CD4-positive, CD25-positive, alpha-beta regulatory T cell (primary cell): ENCODE data around the gene SDK1. TPM values are rescaled to one million over a fixed set of nuclear protein-coding genes. Genes with fewer than 3 reads are reported as not detected.

ENCODE experiments used
- ATAC-seq, 2 donors: fragments of 150-1000 bp; cut with Tn5 transposase; one replicate each; pipeline ENCODE4 v1.10.0; 2021; ENCODE audit warnings: low read depth in 2 of 2, moderate number of reproducible peaks in 2 of 2, moderate library complexity in 1 of 2
- DNase-seq, 3 donors: peaks; one replicate each; pipeline versions ENCODE4 v3.0.0 to v3.0.0-alpha.2; 2012 to 2022; ENCODE audit warnings: mixed read lengths in 1 of 3
- H3K27ac ChIP-seq: one replicate; pipeline ENCODE4 v1.7.0; 2013; ENCODE audit warnings: mild to moderate bottlenecking, low read length; ENCODE audit not compliant: insufficient read depth, poor library complexity, severe bottlenecking
- H3K27me3 ChIP-seq: one replicate; pipeline ENCODE4 v1.7.0; 2013; ENCODE audit warnings: low read length; ENCODE audit not compliant: control insufficient read depth, insufficient read depth
- H3K36me3 ChIP-seq: one replicate; pipeline ENCODE4 v1.7.0; 2013; ENCODE audit warnings: mild to moderate bottlenecking, low read length, moderate library complexity; ENCODE audit not compliant: control insufficient read depth, insufficient read depth
- H3K4me1 ChIP-seq: 2 replicates; pipeline ENCODE4 v1.7.0; 2013; ENCODE audit warnings: mild to moderate bottlenecking, low read length; ENCODE audit not compliant: insufficient read depth, control insufficient read depth, poor library complexity, severe bottlenecking
- H3K4me3 ChIP-seq: one replicate; pipeline ENCODE4 v1.7.0; 2013; ENCODE audit warnings: low read depth, mild to moderate bottlenecking, low read length, moderate library complexity
- H3K9me3 ChIP-seq, 2 experiments: 1 replicate in 1 of 2; 2 replicates in 1 of 2; pipeline ENCODE4 v1.7.0; 2013; ENCODE audit warnings: low read length in 2 of 2, mild to moderate bottlenecking in 1 of 2, moderate library complexity in 1 of 2; ENCODE audit not compliant: control insufficient read depth in 2 of 2
- H3K27ac Mint-ChIP-seq, 3 donors: one replicate each; pipeline ENCODE4 v1.8.0; 2020 to 2022; ENCODE audit warnings: mild to moderate bottlenecking in 3 of 3, mixed read lengths in 3 of 3, moderate library complexity in 2 of 3
- H3K27me3 Mint-ChIP-seq: one replicate; pipeline ENCODE4 v1.8.0; 2022; ENCODE audit warnings: mild to moderate bottlenecking, mixed read lengths
- H3K36me3 Mint-ChIP-seq: one replicate; pipeline ENCODE4 v1.8.0; 2020; ENCODE audit warnings: mixed read lengths
- H3K4me1 Mint-ChIP-seq, 4 donors: one replicate each; pipeline ENCODE4 v1.8.0; 2020 to 2022; ENCODE audit warnings: mixed read lengths in 4 of 4, mild to moderate bottlenecking in 1 of 4
- H3K4me3 Mint-ChIP-seq, 4 donors: one replicate each; pipeline ENCODE4 v1.8.0; 2020 to 2022; ENCODE audit warnings: mild to moderate bottlenecking in 4 of 4, mixed read lengths in 4 of 4, moderate library complexity in 3 of 4
- H3K9me3 Mint-ChIP-seq, 7 donors: one replicate each; pipeline ENCODE4 v1.8.0; 2020 to 2022; ENCODE audit warnings: mixed read lengths in 7 of 7, mild to moderate bottlenecking in 3 of 7, moderate library complexity in 2 of 7
- polyA plus RNA-seq, 4 donors: library from polyadenylated mRNA; unstranded; fragments of 300-500 nt; fragmentation: Illumina TruSeq; gene quantifications; one replicate each; pipeline ENCODE4 v1.2.3, GENCODE V29; 2021
- total RNA-seq: library from RNA; stranded (reverse); gene quantifications from one replicate; pipeline ENCODE4 v1.2.3, GENCODE V29; 2022

SDK1 gene
- total and polyA plus RNA-seq, 5 donors from 2014 or later: 0.47 TPM; not detected in 4

GRCh38 chr7:3371601-3372000 is 70.5 kb downstream of the SDK1 start:
- H3K4me1 ChIP-seq: no peaks in the 10 kb centered on the region
- Mint-ChIP-seq H3K4me3 (no peak overlapping the region), H3K27me3 (peaks cover 41% of the 10 kb centered on the region), H3K27ac (no peak overlapping the region), H3K9me3 (peaks cover 0 to 3% (median 0%) of the 10 kb centered on the region in 7 donors), H3K4me1 (peaks cover 0 to 4% (median 1%) of the 10 kb centered on the region in 4 donors), H3K36me3 (no peaks in the 10 kb centered on the region)
- no peaks in the 10 kb centered on the region for H3K9me3 ChIP-seq
- H3K4me3 ChIP-seq: no peak overlapping the region
- peaks cover 17% of the 10 kb centered on the region for H3K27me3 ChIP-seq
- DNase-seq (no peak), ATAC-seq (no peak)
- no peak overlapping the region for H3K27ac ChIP-seq
- H3K36me3 ChIP-seq: no peaks in the 10 kb centered on the region

GRCh38 chr7:3374239-3374638 is 73.2 kb downstream of the SDK1 start:
- peaks cover 0 to 4% (median 1%) of the 10 kb centered on the region in 4 donors for H3K4me1 Mint-ChIP-seq
- ATAC-seq: no peak
- no peaks in the 10 kb centered on the region for H3K9me3 ChIP-seq
- peaks cover 0 to 3% (median 0%) of the 10 kb centered on the region in 7 donors for H3K9me3 Mint-ChIP-seq
- no peak overlapping the region for H3K4me3 ChIP-seq
- peaks cover 45% of the 10 kb centered on the region for H3K27me3 Mint-ChIP-seq
- H3K27ac ChIP-seq: no peak overlapping the region
- H3K4me1 ChIP-seq: no peaks in the 10 kb centered on the region
- DNase-seq: no peak
- no peak overlapping the region for H3K27ac Mint-ChIP-seq
- no peak overlapping the region for H3K4me3 Mint-ChIP-seq
- peaks cover 13% of the 10 kb centered on the region for H3K27me3 ChIP-seq
- no peaks in the 10 kb centered on the region for H3K36me3 Mint-ChIP-seq
- no peaks in the 10 kb centered on the region for H3K36me3 ChIP-seq

DNA sequence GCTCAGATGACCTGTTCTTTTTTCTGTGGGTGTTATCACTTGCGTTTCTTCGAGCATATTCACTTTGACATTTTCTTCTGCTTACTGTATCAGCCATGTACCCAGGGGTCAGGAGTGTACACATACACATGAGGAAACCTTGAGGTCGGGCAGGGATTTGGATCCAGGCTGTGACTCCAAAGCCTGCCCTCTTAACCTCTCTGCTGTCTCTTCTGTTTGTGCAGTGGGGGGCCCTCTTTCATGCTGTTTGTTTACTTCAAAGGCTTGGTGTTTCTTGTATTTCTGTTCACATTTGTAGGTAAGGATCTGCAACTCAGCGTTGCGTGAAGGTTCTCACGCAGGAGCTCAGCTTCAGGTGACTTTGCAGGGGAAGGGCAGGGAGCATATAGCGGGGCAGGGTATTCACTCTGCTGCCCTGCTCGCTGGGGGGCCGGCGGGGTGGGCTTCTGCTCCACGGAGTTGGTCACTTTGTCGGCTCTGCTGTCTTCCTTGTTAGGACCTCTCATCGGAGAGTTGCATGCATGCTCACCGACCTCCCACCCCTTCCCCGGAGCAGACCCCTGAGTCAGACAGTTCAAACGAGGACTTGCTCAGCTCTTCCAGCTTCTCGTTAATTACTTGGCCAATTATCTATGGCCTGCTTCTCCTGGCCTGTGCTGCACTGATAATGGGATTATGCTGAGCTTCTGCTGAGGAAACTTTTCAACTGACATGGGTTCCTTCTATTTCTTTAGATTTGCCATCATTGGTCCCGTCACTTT is 77.5 kb downstream of the SDK1 start:
- H3K27me3 ChIP-seq: peaks cover 5% of the 10 kb centered on the region
- no peaks in the 10 kb centered on the region for H3K4me1 ChIP-seq
- Mint-ChIP-seq H3K4me3 (no peak overlapping the region), H3K27me3 (peaks cover 32% of the 10 kb centered on the region), H3K4me1 (no peaks in the 10 kb centered on the region), H3K36me3 (no peaks in the 10 kb centered on the region), H3K9me3 (peaks cover 0 to 5% (median 0%) of the 10 kb centered on the region in 7 donors), H3K27ac (no peak overlapping the region)
- no peaks in the 10 kb centered on the region for H3K9me3 ChIP-seq
- H3K36me3 ChIP-seq: no peaks in the 10 kb centered on the region
- no peak overlapping the region for H3K4me3 ChIP-seq
- no peak overlapping the region for H3K27ac ChIP-seq
- DNase-seq: no peak
- no peak for ATAC-seq

DNA sequence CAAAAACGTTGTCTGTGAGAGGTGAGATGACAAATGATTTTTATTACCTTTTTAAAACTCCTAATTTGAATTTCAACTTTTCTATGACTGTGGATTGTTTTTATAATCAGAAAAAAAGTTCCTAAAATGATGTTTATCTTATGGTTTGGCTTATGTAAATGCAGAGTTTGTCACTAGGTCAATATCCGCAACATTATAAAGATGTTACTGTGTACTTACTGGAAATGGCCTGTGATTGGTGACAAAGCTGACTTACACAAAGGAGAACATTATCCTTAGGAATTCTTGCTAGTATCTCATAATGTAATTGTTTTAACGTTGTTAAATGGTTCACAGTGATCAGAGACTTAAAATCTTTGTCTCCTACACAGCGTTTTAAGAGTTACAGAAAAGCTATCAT is 79.0 kb downstream of the SDK1 start:
- Mint-ChIP-seq H3K36me3 (no peaks in the 10 kb centered on the region), H3K27me3 (peaks cover 19% of the 10 kb centered on the region), H3K9me3 (peaks cover 0 to 2% (median 0%) of the 10 kb centered on the region in 7 donors), H3K4me1 (no peaks in the 10 kb centered on the region), H3K4me3 (no peak overlapping the region), H3K27ac (no peak overlapping the region)
- H3K36me3 ChIP-seq: no peaks in the 10 kb centered on the region
- no peaks in the 10 kb centered on the region for H3K4me1 ChIP-seq
- H3K27me3 ChIP-seq: peaks cover 2% of the 10 kb centered on the region
- H3K27ac ChIP-seq: no peak overlapping the region
- no peaks in the 10 kb centered on the region for H3K9me3 ChIP-seq
- no peak for ATAC-seq
- no peak overlapping the region for H3K4me3 ChIP-seq
- no peak for DNase-seq

DNA sequence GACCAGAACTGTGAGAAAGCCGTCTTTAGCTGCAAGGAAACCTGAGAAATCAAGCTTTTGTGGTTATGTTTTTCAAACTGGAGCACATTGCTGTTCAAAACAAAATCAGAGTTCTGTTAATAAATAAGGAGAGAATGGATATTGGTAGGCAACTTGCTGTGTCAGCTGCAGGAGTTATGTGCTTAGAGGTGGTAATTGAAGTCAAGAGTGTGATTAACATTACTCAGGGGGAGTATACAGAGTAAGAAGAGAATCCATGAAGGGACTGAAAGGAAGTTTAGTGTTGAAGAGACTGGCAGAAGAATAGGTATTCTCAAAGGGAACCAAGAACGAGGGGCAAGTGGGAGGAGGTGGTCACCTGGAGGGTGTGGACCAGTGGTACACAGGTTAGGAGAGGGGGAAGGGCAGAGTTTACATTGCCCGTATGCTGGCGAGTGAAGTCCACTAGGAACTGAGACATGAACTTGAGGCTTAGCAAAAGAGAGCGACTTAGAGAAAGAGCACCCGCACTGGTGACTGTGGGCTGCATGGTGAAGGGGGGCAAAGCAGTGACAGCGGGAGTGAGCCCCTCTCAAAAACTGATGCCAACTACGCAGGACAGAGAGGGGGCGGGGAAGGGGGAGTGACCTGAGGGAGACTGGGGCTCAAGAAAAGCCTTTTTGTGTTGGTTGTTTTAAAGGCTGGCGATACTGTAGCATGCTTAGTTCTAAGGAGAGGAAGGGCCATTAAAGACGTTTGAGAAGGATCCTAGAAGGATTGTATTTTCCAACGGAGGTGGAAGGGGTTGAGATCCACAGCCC is 80.0 kb downstream of the SDK1 start:
- Histone ChIP-seq H3K36me3 (no peaks in the 10 kb centered on the region), H3K4me3 (no peak overlapping the region), H3K27ac (no peak overlapping the region), H3K9me3 (no peaks in the 10 kb centered on the region), H3K27me3 (no peaks in the 10 kb centered on the region), H3K4me1 (no peaks in the 10 kb centered on the region)
- peaks cover 26% of the 10 kb centered on the region for H3K27me3 Mint-ChIP-seq
- H3K4me1 Mint-ChIP-seq: no peaks in the 10 kb centered on the region
- no peak for ATAC-seq
- no peak for DNase-seq
- H3K4me3 Mint-ChIP-seq: no peak overlapping the region
- H3K9me3 Mint-ChIP-seq: peaks cover 0 to 2% (median 0%) of the 10 kb centered on the region in 7 donors
- no peak overlapping the region for H3K27ac Mint-ChIP-seq
- no peaks in the 10 kb centered on the region for H3K36me3 Mint-ChIP-seq

DNA sequence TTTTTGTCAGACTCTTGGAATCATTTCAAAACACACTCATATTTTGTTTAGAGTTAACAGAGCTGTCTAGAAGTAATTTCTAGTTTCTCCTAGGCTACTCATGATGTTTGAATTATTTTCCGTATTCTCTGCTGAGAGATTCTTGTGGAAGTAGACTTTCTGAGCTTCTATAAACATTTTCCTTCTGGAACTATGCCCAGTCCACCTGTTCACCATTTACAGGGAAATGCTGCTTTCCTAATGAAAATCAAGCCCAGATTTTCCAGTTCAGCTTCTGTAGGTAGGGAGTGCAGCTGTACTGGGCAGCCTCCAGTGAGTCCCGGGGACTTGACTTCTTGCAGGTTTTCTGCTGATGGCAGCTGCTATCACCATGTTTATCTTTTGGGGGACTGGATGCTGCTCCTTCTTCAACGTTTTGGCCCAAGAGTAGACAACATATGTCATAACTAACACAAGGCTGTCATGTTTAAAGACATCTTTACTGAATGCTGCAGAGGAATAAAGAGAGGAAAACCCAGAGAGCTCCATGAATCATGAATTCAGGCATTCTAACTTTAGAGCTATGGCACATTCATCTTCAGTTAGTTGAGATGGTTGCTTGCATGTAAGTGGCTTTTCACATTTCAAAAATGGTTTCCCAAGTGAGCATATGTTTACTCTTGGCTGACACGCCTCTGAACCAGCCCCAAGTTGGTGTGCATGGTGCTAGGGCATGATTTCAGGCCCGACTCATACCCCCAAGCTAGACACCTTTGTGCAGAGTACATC is 85.6 kb downstream of the SDK1 start:
- Histone ChIP-seq H3K4me1 (no peaks in the 10 kb centered on the region), H3K27ac (no peak overlapping the region), H3K4me3 (no peak overlapping the region), H3K9me3 (no peaks in the 10 kb centered on the region), H3K27me3 (peaks cover 7% of the 10 kb centered on the region), H3K36me3 (no peaks in the 10 kb centered on the region)
- ATAC-seq (no peak), DNase-seq (no peak)
- H3K27me3 Mint-ChIP-seq: peaks cover 15% of the 10 kb centered on the region
- H3K27ac Mint-ChIP-seq: no peak overlapping the region
- H3K4me3 Mint-ChIP-seq: no peak overlapping the region
- no peaks in the 10 kb centered on the region for H3K36me3 Mint-ChIP-seq
- H3K9me3 Mint-ChIP-seq: peaks cover 0 to 7% (median 0%) of the 10 kb centered on the region in 7 donors
- H3K4me1 Mint-ChIP-seq: no peaks in the 10 kb centered on the region

GRCh38 chr7:3393862-3394261 is 92.8 kb downstream of the SDK1 start:
- no peaks in the 10 kb centered on the region for H3K36me3 ChIP-seq
- H3K27ac ChIP-seq: no peak overlapping the region
- no peak overlapping the region for H3K27ac Mint-ChIP-seq
- peaks cover 3% of the 10 kb centered on the region for H3K27me3 ChIP-seq
- no peaks in the 10 kb centered on the region for H3K36me3 Mint-ChIP-seq
- H3K4me1 ChIP-seq: no peaks in the 10 kb centered on the region
- H3K27me3 Mint-ChIP-seq: peaks cover 27% of the 10 kb centered on the region
- peaks cover 12 to 18% of the 10 kb centered on the region in 2 experiments for H3K9me3 ChIP-seq
- ATAC-seq (no peak), DNase-seq (no peak)
- H3K4me1 Mint-ChIP-seq: no peaks in the 10 kb centered on the region
- H3K9me3 Mint-ChIP-seq: peaks cover 0 to 26% (median 9%) of the 10 kb centered on the region in 7 donors
- H3K4me3 ChIP-seq: no peak overlapping the region
- H3K4me3 Mint-ChIP-seq: no peak overlapping the region
